GM19397 (cell line): ENCODE data around the gene CLDN2.
"Not testable (repeated sequence)": the region's sequence is repeated elsewhere in the genome, so short reads cannot be mapped to it uniquely, and the experiment has no call there.

ENCODE experiments used
- ATAC-seq: cut with Tn5 transposase; IDR thresholded peaks from one replicate; pipeline ENCODE4 v1.9.1; 2021; ENCODE audit warnings: mild to moderate bottlenecking, moderate library complexity; ENCODE audit not compliant: unreplicated experiment

CLDN2 gene

DNA sequence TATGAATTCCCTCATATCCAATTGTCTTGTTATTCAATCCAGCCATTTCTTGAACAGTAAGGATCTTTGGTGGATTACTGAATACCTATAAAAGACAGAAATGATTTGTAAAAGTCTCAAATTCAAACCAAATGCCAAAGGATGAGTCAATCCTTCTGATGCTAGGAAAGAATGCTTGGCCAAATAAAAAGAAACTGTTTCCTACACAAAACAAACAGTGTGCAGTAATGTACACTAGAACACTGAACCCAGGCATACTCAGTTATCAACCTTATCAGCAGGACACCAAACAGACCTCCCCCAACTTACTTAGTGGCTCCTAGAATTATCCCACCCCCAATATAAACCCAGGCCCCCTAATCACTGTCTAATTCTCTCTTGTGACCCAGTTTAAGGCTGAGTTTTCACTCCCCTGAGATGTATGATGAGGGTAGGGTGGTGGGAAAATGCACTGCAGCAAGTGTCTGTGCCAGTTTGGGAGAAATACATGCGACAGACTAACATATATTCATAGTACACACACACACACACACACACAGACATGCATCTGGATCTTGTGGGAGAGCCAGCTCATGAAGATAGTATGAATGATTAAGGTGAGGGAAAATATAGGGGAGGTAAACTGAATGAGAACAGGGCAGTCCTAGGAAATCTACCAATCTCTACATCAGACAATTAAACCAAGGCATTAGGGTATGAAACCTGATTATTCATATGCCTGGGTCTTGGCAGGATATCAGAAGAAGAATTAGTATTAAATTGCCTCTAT is 35.0 kb downstream of the CLDN2 start:
- no peak for ATAC-seq

DNA sequence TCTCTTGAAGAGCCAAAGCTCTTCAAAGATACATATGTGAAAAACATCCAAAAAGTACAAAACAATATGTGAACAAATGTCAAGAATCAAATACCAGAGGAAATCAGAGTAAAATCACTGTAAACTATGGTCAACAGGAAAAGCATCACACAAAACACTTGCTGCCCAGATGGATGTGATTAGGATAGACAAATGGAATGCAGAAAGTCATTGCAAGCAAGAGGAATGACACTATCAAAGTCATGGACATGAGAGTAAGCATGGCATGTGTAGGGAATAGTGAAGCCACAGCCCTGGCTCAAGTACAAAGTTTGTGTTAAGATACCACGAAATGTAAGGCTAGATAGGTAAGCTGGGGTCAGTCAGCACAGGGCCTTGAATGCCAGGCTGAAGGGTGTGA is 37.7 kb downstream of the CLDN2 start:
- ATAC-seq, result no peak

DNA sequence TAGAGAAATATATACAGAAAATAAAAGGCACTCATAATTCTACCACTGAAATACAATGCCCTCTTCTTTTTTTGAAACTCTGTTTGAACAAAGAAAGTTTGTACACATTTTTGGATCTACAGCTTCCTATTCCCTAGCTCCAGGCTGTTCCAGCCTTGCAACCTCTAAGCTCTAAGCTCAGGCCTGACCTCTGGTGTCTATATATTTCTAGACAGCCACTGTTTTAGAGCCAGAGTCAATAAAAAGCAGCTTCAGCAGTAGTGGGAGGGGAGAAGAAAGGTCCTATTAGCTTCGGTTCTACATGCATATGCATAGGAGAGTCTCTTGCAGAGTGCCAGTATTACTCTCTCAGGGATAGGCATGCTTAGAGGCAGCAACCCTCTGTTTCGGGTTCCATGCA is 39.7 kb downstream of the CLDN2 start:
- ATAC-seq, result no peak

DNA sequence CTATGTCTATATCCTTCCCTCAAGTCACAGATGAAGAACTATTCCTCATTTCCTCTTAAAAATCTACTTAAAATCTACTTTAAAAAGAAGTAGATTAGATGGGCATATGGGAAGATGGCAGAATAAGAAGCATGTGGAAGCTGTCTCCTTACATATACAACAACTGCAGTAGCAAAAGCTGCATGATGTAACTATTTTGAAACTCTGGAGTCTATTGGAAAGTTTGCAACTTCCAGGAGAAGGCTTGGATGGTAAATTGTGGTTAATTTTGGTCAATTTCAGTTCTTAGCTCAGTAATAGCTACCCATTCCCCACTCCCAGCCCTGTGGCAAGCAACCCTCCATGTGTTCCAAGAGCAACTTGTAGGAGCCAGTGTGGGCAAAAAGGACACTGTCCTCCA is 42.9 kb downstream of the CLDN2 start:
- no peak for ATAC-seq

DNA sequence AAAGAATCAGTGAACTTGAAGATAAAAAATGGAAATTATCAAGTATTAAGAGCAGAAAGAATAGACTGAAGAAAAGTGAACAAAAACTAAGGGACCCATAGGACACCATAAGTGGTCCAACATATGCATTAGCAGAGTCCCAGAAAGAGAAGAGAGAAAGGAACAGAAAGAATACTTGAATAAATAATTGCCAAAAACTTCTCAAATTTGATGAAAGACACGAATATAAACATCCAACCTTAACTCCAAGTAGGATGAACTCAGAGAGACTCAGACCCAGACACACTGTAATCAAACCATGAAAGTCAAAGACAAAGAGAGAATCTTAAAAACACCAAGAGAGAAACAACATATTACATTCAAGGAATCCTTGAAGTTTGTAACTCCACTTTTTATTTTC is 44.1 kb downstream of the CLDN2 start:
- no peak for ATAC-seq

DNA sequence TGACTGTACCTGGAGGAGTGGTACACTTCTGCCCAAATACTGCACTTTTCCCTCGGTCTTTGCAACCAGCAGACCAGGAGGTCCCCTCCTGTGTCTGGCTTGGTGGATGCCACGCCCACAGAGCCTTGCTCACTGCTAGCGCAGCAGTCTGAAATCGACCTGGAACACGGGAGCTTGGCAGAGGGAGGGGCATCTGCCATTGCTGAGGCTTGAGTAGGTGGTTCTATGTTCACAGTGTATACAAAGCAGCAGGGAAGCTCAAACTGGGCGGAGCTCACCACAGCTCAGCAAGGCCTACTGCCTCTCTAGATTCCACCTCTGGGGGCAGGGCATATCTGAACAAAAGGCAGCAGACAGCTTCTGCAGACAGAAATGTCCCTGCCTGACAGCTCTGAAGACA is 46.3 kb downstream of the CLDN2 start:
- not testable (repeated sequence) for ATAC-seq

DNA sequence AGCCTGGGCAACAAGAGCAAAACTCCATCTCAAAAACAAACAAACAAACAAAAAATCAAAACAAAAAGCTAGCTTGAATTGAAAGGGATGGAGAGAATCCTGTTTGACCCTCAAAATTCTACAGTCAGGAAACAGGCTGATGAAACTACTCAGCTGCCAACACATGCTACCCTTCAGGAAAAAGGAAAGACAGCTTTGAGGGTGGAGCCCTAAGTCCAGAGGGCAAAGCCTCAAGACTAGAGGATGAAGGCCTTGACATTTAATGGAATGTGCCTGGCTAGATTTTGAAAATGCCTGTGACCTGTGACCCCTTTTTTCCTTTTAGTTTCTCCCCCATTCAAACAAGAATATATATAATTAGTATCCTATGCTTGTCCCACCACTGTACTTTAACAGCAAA is 52.7 kb downstream of the CLDN2 start:
- no peak for ATAC-seq

DNA sequence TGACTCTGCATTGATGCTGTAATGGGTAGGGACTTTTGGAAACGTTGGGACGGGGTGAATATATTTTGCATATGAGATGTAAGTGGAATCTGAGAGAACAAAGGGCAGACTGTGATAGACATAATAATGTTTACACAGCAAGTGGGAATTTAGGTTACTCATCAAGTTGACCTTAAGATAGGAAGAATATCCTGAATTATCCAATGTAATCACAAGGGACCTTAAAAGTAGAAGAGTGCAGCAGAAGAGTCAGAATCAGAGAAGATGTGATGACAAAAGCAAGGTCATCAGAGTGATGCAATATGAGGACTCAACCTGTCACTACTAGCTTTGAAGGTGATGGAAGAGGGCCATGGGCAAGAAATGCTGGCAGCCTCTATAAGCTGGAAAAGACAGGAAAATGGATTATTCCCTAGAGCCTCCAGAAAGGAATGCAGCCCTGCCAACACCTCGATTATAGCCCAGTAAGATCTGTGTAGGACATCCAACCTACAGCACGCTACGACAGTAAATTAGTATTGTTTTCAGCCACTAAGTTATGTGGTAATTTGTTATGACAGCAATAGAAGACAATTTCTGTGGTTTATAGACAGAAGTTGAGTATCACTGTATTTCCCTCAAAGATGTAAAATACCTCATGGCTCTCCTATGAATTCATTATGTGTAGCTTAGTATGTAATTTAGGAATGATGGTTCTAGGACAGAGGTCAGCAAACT is 53.4 kb downstream of the CLDN2 start:
- ATAC-seq, result no peak

DNA sequence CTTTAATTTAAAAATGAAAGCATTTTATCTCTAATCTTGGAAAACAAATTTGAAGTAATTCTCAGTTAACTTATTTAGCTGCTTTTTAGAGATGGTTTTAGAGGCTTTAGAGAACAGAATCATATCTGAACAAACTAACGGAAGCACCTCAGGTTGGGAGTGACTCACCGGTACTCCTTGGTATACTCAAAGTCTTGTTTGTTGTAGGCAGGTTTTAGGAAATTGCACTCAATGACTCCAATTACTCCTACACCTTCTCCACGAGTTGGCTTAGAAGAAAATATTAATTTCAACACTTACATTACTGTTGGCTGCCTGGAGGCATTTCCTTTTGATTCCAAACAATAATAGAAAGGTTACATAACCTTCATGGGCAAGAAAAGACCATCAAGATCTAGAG is 56.2 kb downstream of the CLDN2 start:
- ATAC-seq, result no peak
